ENCODE results near the gene C1orf210. TPM values are rescaled to one million over a fixed set of nuclear protein-coding genes. Genes with fewer than 3 reads are reported as not detected.

C1orf210 gene
- total RNA-seq, 1 experiment from 2014 or later = 7.6 TPM

DNA sequence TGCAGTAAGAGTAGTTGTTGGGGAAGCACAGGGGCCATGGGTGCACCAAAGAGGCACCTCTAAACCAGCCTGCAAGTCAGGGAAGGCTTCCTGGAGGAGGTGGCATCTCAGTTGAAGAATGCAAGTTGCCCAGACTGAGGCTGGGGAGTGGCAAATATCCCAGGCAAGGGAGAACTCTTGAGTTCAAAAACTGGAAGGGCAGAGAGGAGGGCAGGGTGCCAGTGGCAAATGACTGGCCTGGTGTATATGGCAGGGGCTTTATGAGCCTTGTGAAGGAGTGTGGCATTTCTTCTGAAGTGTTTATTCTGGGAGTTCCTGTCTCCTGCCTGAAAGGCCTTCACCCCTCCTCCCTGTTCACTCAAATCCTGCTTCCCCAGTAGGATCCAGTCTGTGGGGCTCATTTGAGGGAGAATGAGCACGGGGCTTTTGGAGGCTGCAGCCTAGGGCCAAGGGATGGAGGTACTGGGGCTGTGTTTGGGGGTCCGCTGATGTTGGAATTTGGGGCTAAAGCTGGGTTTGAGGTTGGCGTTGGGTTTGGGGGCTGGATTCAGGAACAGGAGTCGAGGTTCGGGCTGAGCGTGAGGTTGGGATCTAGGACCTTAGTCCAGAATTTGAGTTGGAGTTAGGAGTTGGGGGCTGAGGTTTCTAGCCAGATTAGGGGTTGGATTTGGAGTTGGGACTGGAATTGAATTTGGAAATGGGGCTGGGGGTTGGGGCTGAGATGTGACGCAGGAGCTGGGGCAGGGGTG lies 15.6 kb downstream of the C1orf210 start, which contains the start of gene TMEM125:
Gene TMEM125 (plus strand): TSS at position 357 of the 749 bp plus-strand sequence. CDS start 2,740 bp downstream, outside the sequence.
- no peak for TF ChIP-seq ZFX (IDR thresholded peaks at IDR 0.05)
- no peak for TF ChIP-seq TCF7L2 (IDR thresholded peaks at IDR 0.05; ENCODE audit: borderline replicate concordance, extremely low read depth, insufficient read depth, insufficient read length)
- no peak for TF ChIP-seq FOSL1 (IDR thresholded peaks at IDR 0.05; ENCODE audit: low read depth)
- no peak for TF ChIP-seq CEBPB (IDR thresholded peaks at IDR 0.05; ENCODE audit: low read depth)
- TF ChIP-seq SP1 (IDR thresholded peaks at IDR 0.05; ENCODE audit: low read depth) = no peak
- intact Hi-C loops (cut with micrococcal nuclease) = no loop called here
- ChIA-PET POLR2A (no interaction called here), CTCF (interaction anchor here (1.0 kb wide), 1 partner anchor 16 kb away, joined by 5 read pairs; the partner anchor contains the start of gene C1orf210), RAD21 (ENCODE audit: low non-redundant PET in 1 of 2, low total read pairs in 2 of 2, uncharacterized antibody in 2 of 2, unreplicated experiment in 2 of 2) (interaction anchor here in 1 of 2 experiments (0.5 kb wide), 1 partner anchor 142 kb away, joined by 3 read pairs; no protein-coding TSS in a partner anchor)
- TSS peak; percentile 82 for BruUV-seq (replicated peaks)
- Histone ChIP-seq H3K4me3 (replicated peaks in 1 of 2; ENCODE audit: low read depth in 1 of 2, low read length in 2 of 2) (peak within 1 kb of the TSS; percentile 54 to 61), H3K79me2 (ENCODE audit: insufficient read depth, low read length) (no peaks in the 10 kb centered on the region), H3K27ac (ENCODE audit: low read depth, low read length) (peak within 1 kb of the TSS; percentile 44), H3K9me2 (ENCODE audit: insufficient read depth) (no peaks in the 10 kb centered on the region), H3K4me1 (ENCODE audit: control insufficient read depth in 1 of 2, insufficient read depth in 2 of 2, low read length in 2 of 2) (peaks cover 15 to 32% of the 10 kb centered on the region in 2 experiments), H2AFZ (ENCODE audit: low read depth, low read length, poor library complexity, severe bottlenecking) (no peak within 1 kb of the TSS), H3K36me3 (ENCODE audit: control insufficient read depth in 1 of 2, insufficient read depth in 2 of 2, low read length in 2 of 2) (no peaks in the 10 kb centered on the region), H4K20me1 (ENCODE audit: insufficient read depth) (no peaks in the 10 kb centered on the region), H3K4me2 (ENCODE audit: low read length) (peak within 1 kb of the TSS; percentile 85), H3K9me3 (ENCODE audit: control insufficient read depth in 1 of 2, insufficient read depth in 1 of 2, low read depth in 1 of 2, low read length in 2 of 2) (peaks cover 0 to 7% of the 10 kb centered on the region in 2 experiments; a peak in 1 of 4 replicates), H3K9ac (ENCODE audit: low read length) (peak within 1 kb of the TSS; percentile 52), H3K27me3 (ENCODE audit: insufficient read depth, low read length) (no peaks in the 10 kb centered on the region)
- ATAC-seq (no peak), DNase-seq (ENCODE audit: low read depth, low spot score) (no peak)

DNA sequence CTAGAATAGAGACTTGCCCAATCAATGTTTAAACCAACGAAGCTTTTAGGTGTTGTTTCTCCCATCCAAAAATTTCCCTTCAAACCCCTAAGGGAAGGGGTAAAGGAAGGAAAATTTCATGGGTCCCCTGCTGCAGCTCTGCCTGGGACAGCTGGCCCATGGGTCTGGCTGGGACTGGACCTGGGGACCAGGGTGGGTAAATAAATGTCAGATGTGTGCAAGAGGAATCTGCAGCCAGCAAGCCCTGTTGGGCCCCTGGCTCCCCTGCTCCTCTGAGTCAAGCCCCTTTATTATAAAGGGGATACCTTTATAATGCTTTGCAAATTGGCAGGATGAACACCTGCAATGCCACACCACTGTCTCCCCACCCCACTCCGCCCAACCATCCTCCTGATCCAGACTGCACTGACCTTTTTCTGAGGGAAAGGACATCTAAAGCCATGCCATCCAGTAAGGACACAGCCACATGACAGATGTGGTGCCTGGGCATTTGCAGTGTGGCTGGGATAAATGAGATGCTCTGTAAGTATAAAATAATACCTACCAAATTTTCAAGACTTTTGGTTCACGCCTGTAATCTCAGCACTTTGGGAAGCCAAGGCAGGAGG lies 17.5 kb downstream of the C1orf210 start:
- H3K4me2 ChIP-seq (ENCODE audit: low read length) = no peak overlapping the region
- no peaks in the 10 kb centered on the region for H3K36me3 ChIP-seq (ENCODE audit: control insufficient read depth in 1 of 2, insufficient read depth in 2 of 2, low read length in 2 of 2)
- peaks cover 0 to 11% of the 10 kb centered on the region in 2 experiments; a peak in 1 of 4 replicates for H3K9me3 ChIP-seq (ENCODE audit: control insufficient read depth in 1 of 2, insufficient read depth in 1 of 2, low read depth in 1 of 2, low read length in 2 of 2)
- peaks cover 15 to 26% of the 10 kb centered on the region in 2 experiments for H3K4me1 ChIP-seq (ENCODE audit: control insufficient read depth in 1 of 2, insufficient read depth in 2 of 2, low read length in 2 of 2)
- ChIA-PET POLR2A (no interaction called here), CTCF (interaction anchor here (0.9 kb wide), 1 partner anchor 17 kb away, joined by 4 read pairs; the partner anchor contains the start of gene C1orf210), RAD21 (ENCODE audit: low non-redundant PET in 1 of 2, low total read pairs in 2 of 2, uncharacterized antibody in 2 of 2, unreplicated experiment in 2 of 2) (no interaction called here)
- DNase-seq (ENCODE audit: low read depth, low spot score) = no peak
- no peaks in the 10 kb centered on the region for H3K79me2 ChIP-seq (ENCODE audit: insufficient read depth, low read length)
- intact Hi-C loops (cut with micrococcal nuclease) = no loop called here
- no TSS peak for BruUV-seq (replicated peaks)
- H3K27ac ChIP-seq (ENCODE audit: low read depth, low read length) = no peak overlapping the region
- H3K9me2 ChIP-seq (ENCODE audit: insufficient read depth) = no peaks in the 10 kb centered on the region
- no peaks in the 10 kb centered on the region for H3K27me3 ChIP-seq (ENCODE audit: insufficient read depth, low read length)
- H3K9ac ChIP-seq (ENCODE audit: low read length) = no peak overlapping the region
- H2AFZ ChIP-seq (ENCODE audit: low read depth, low read length, poor library complexity, severe bottlenecking) = no peak overlapping the region
- ATAC-seq = no peak
- no peaks in the 10 kb centered on the region for H4K20me1 ChIP-seq (ENCODE audit: insufficient read depth)
- no peak overlapping the region for H3K4me3 ChIP-seq (replicated peaks in 1 of 2; ENCODE audit: low read depth in 1 of 2, low read length in 2 of 2)
- TF ChIP-seq EZH2 (IDR thresholded peaks at IDR 0.05) = no peak
- no peak for TF ChIP-seq RAD21 (IDR thresholded peaks at IDR 0.05; ENCODE audit: low read depth)
- no peak for TF ChIP-seq SP1 (IDR thresholded peaks at IDR 0.05; ENCODE audit: low read depth)
- no peak for TF ChIP-seq EZH2phosphoT487 (IDR thresholded peaks at IDR 0.05; ENCODE audit: borderline replicate concordance)
- no peak for TF ChIP-seq TCF7L2 (IDR thresholded peaks at IDR 0.05; ENCODE audit: borderline replicate concordance, extremely low read depth, insufficient read depth, insufficient read length)
- TF ChIP-seq SIN3A (IDR thresholded peaks at IDR 0.05; ENCODE audit: low read depth) = no peak
- TF ChIP-seq, protein P1, sequence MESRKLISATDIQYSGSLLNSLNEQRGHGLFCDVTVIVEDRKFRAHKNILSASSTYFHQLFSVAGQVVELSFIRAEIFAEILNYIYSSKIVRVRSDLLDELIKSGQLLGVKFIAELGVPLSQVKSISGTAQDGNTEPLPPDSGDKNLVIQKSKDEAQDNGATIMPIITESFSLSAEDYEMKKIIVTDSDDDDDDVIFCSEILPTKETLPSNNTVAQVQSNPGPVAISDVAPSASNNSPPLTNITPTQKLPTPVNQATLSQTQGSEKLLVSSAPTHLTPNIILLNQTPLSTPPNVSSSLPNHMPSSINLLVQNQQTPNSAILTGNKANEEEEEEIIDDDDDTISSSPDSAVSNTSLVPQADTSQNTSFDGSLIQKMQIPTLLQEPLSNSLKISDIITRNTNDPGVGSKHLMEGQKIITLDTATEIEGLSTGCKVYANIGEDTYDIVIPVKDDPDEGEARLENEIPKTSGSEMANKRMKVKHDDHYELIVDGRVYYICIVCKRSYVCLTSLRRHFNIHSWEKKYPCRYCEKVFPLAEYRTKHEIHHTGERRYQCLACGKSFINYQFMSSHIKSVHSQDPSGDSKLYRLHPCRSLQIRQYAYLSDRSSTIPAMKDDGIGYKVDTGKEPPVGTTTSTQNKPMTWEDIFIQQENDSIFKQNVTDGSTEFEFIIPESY (IDR thresholded peaks at IDR 0.05; ENCODE audit: extremely low read depth, insufficient replicate concordance, low read length) = no peak
- no peak for TF ChIP-seq YY1 (IDR thresholded peaks at IDR 0.05; ENCODE audit: extremely low read depth, insufficient replicate concordance, low read depth, low read length)
- no peak for TF ChIP-seq CBX3 (IDR thresholded peaks at IDR 0.05; ENCODE audit: low read depth)
- no peak for TF ChIP-seq POLR2AphosphoS5 (IDR thresholded peaks at IDR 0.05; ENCODE audit: low read depth, low read length)
- no peak for TF ChIP-seq SRF (IDR thresholded peaks at IDR 0.05; ENCODE audit: low read depth)
- TF ChIP-seq MAX (IDR thresholded peaks at IDR 0.05) = no peak
- no peak for TF ChIP-seq FOSL1 (IDR thresholded peaks at IDR 0.05; ENCODE audit: low read depth)
- TF ChIP-seq EGR1 (IDR thresholded peaks at IDR 0.05; ENCODE audit: low read depth) = no peak
- TF ChIP-seq ZNF274 (IDR thresholded peaks at IDR 0.05; ENCODE audit: low read depth, low read length) = no peak
